HG03460 (cell line): ENCODE results near the gene RLN2.
"Not testable (repeated sequence)": the region's sequence is repeated elsewhere in the genome, so short reads cannot be mapped to it uniquely, and the experiment has no call there.

Experiments used
- ATAC-seq: cut with Tn5 transposase; IDR thresholded peaks from one replicate; pipeline ENCODE4 v1.9.1; 2021; ENCODE audit not compliant: unreplicated experiment

The RLN2 gene, protein sequence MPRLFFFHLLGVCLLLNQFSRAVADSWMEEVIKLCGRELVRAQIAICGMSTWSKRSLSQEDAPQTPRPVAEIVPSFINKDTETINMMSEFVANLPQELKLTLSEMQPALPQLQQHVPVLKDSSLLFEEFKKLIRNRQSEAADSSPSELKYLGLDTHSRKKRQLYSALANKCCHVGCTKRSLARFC

DNA sequence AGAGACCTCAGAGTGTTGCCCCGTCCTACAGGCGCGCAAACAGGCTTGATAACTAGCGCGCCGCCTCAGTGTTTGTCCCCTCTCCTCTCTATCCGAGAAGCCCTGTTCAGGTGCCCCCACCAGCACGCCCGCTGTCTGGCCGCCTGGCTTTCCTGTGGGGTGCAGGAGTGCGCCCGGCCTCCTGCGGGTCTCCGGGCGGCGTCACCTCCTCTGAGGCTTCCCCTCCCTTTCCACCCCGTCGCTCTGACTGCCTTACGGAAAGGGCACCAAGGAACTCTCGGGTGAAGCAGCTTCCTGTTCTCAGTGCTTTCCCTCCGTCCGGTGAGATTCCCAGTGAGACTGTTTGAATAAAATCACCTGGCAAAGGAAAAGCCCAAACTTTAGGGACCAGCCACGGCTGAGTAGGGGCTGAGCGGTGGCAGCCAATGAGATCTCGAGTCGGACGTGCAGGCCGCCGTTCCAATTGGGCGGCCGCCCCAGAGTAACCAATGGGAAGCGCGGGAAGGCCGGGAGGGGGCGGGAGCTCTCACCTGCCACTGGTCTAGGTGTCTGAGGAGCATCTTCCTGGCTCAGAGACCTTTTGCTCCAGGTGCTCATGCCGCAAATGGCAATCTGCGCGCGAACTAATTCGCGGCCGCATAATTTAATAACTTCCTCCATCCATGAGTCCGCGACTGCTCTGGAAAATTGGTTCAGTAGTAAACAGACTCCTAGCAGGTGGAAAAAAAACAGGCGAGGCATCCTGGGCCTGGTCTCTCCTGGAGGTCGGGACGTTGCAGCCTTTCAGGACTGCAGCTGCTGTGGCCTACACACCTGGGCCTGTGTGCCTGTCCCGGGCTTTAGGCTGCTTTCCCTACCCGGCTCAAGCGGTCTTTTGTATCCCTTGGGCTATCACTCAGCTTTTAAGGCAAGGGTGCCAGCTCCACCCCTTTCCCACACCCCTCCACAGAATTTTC, at the start of gene RLN2:
Gene RLN2 (minus strand): TSS at position 877 of the 956 bp plus-strand sequence. CDS start 136 bp downstream, at position 741.
- peak; percentile 99 for ATAC-seq

DNA sequence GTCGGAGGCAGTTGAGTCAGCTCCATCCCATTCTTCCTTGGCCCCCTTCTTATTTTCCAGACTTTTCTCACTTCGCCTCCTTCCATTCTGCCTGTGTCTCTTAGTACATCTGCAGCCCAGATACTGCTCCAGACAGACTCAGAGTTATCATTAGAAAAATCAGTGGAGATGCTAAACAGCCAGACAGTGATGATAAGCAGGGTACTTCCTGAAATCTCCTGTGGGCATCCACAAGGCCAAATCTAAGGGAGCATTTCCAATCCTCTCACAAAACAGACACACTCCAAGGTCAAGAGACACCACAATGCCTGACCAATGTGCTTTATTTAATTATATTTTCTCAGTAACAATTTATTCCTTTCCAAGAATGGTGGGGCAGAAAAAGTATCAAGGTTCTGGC, 49.7 kb upstream of the RLN2 start:
- no peak for ATAC-seq

DNA sequence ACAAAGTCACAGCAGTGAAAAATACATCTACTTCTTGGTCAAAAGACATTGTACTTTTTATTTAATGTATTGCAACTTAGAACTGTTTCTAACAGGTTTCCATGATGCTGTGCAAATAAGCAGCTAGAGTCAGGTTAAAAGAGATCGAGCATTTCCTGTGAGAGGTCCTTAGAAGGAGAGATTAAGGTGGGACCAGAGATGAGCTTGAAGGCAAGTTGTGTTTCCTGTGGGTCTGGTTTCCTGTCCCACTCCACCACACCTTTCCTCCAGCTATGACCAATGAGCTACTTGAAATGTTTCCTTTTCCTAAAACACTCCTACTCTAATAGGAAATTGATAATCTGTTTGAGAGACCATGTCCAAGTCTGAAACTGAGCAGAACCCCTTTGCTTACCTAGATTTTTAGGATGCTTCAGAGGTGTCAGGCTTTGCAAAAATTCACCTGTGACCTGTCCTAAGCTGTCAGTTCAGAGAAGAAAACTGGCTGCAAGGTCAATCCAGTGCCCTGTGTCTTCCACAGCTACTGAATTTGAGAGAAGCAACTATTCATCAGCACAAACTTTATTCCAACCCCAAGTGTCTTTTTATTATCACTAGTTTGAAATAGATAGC, 48.2 kb upstream of the RLN2 start:
- no peak for ATAC-seq

DNA sequence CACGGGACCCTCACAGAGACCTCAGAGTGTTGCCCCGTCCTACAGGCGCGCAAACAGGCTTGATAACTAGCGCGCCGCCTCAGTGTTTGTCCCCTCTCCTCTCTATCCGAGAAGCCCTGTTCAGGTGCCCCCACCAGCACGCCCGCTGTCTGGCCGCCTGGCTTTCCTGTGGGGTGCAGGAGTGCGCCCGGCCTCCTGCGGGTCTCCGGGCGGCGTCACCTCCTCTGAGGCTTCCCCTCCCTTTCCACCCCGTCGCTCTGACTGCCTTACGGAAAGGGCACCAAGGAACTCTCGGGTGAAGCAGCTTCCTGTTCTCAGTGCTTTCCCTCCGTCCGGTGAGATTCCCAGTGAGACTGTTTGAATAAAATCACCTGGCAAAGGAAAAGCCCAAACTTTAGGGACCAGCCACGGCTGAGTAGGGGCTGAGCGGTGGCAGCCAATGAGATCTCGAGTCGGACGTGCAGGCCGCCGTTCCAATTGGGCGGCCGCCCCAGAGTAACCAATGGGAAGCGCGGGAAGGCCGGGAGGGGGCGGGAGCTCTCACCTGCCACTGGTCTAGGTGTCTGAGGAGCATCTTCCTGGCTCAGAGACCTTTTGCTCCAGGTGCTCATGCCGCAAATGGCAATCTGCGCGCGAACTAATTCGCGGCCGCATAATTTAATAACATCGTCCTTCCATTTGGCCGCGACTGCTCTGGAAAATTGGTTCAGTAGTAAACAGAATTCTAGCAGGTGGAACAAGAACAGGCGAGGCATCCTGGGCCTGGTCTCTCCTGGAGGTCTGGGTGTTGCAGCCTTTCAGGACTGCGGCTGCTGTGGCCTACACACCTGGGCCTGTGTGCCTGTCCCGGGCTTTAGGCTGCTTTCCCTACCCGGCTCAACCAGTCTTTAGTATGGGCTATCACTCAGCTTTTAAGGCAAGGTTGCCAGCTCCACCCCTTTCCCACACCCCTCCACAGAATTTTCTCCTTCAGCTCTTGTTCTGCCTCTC, 34.8 kb upstream of the RLN2 start, which contains the start of gene RLN1:
Gene RLN1 (minus strand): TSS at position 885 of the 990 bp plus-strand sequence. CDS start 130 bp downstream, at position 755.
- ATAC-seq = peak; percentile 99

DNA sequence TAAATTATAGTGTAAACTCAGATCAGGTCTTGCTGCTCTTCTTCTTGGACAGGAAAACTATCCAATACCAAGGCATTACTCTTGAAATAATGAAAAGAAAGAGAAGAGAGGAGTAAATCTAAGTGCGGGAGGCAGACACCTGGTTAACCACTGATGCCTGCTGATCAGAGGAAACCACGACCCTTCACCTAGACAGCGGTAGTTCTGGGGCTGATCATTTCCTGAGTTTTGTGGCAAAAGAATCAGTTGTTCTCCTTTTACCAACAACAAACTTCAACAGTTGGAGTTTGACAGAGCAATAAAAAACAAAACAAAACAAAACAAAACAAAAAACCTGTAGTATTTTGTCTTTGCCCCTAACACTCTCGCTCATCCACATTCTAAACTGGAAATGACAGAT, 32.2 kb upstream of the RLN2 start:
- ATAC-seq = no peak

DNA sequence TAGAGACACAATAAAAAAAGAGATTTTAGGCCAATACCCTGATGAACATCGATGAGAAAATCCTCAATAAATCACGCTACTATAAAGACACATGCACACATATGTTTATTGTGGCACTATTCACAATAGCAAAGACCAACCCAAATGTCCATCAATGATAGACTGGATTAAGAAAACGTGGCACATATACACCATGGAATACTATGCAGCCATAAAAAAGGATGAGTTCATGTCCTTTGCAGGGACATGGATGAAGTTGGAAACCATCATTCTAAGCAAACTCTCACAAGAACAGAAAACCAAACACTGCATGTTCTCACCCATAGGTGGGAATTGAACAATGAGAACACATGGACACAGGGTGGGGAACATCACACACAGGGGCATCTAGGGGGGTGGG, 26.8 kb upstream of the RLN2 start:
- ATAC-seq = not testable (repeated sequence)

DNA sequence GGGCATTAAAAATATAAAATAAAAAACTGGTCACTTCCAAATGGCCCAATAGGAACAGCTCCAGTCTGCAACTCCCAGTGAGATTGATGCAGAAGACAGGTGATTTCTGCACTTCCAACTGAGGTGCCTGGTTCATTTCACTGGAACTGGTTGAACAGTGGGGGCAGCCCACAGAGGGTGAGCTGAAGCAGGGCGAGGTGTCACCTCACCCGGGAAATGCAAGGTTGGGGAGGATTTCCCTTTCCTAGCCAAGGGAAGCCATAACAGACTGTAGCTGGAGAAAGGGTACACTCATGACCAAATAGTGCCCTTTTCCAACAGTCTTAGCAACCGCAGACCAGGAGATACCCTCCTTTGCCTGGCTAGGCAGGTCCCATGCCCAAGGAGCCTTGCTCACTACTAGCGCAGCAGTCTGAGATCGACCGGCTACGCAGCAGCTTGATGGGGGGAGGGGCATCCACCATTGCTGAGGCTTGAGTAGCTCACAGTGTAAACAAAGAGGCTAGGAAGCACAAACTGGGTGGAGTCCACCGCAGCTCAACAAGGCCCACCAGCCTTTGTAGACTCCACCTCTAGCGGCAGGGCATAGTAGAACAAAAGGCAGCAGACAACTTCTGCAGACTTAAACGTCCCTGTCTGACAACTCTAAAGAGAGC, 22.5 kb upstream of the RLN2 start:
- ATAC-seq = no peak

DNA sequence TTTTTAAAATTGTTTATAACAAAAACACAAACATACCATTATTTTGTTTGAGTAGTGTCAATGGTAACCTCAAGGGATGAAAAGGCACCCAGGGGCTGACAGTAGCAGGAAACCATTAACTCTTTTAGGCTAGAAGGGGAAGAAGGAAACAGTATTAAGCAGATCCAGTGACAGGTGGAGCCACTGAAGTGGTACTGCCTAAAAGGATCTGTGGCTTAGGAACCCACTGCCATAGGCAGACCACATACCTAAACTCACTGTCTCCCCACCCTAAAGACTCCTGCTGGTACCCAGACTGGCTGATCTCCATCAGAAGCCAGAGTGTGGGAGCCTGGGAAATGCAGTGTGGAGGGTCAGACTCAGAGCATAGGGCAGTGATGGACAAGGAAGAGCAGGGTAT, 21.7 kb upstream of the RLN2 start:
- ATAC-seq = no peak

DNA sequence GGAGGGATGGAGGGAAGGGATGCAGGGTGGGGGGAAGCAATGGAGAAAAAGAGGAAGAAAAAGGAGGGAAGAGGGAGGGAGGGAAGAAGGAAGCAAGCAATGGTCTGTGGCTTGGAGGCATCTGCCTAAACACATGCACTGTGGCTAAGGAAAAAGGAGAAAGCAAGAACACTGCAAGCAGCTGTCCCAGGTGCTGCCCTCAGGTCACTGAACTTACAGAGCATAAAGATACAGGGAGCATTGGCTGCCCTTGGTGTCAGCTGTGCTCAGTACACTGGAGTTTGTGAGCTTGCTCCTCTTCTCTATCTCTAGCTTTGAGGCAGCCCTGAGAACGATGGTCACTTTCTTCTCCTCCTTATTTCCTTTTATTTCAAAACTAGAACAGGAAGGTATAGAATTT, 17.1 kb upstream of the RLN2 start:
- not testable (repeated sequence) for ATAC-seq

DNA sequence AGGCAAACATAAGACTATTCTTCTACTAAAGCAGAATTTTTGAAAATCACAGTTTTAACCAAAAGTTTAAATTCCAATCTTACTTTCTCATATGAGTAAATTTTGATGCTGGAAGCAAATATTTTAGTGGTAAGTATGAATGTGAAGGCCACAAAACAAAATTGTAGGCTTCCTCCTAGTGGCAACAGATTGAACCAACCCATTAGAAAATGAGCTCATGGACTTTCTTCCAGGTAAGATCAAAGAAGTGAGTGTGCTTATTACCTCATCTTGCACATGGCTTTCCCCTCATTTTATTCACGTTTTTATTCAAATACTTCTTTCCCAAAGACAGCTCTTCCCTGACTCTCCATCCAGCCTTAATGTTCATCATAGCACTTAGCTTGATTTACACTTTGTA, 16.5 kb upstream of the RLN2 start:
- ATAC-seq = no peak

DNA sequence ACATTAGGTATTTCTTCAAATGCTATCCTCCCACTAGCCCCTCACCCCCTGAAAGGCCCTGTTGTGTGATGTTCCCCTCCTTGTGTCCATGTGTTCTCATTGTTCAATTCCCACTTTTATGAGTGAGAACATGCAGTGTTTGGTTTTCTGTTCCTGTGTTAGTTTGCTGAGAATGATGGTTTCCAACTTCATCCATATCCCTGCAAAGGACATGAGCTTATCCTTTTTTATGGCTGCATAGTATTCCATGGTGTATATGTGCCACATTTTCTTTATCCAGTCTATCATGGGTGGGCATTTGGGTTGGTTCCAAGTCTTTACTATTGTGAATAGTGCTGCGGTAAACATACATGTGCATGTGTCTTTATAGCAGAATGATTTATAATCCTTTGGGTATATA, 11.9 kb upstream of the RLN2 start:
- ATAC-seq = not testable (repeated sequence)

DNA sequence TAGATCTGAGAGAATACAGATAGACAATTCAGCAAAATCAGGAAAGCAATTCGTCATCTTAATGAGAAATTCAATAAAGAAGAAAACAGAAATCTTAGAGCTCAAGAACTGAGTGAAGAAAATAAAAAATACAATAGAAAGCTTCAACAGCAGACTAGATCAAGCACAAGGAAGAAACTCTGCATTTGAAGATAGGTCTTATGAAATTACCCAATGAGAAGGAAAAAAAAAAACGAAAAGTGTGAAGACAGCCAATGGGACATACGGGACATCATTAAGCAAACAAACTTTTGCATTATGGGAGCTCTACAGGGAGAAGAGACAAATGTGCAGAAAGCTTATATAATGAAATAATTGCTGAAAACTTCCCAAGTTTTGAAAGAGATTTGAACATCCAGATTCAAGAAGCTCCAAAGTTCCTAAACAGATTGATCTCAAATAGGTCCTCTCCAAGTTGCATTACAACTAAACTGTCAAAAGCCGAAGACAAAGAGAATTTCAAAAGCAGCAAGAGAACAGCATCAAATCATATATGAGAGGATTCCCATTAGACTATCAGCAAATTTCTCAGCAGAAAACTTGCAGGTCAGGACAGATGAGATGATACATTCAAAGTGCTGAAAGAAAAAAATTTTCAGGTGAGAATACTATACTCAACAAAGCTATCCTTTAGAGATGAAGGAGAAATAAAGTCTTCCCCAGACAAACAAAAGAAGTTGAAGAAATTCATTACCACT, 10.8 kb upstream of the RLN2 start:
- no peak for ATAC-seq

DNA sequence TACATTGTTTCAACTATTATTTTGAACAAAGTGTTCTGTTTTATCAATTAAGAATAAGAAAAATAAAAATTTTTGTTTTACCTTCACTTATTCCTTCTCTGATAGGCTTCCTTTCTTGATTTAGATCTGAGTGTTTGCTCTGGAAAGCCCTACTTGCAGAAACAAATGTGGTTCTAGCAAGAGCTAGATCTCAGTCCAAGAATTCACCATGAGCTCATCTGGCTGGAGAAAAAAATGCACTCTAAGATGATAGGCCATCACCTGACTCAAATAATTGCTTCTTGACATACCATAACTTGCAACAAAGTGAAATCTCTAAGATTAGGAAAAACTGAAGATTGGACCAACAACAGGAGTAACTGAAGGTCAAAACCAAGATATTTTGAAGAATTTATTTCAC, 6.3 kb upstream of the RLN2 start:
- ATAC-seq = no peak

DNA sequence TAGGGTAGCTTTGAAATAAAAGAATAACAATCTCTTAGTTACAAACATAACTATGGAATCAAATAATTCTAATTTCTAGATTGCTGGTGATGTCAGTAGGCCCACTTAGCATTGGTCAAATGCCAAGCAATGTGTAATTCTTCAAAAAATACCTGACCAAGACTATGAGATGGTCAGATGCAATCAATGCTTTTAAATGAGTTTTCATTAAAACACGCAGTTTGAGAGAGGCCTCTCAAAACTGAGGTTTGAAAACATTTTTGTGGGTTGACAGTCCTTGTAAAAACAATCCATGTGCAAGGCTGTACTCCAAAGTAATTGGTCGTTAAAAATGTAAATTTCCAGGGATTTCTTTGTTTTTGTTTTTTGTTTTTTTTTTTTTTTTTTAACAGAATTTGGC, 1.2 kb upstream of the RLN2 start:
- ATAC-seq = no peak

DNA sequence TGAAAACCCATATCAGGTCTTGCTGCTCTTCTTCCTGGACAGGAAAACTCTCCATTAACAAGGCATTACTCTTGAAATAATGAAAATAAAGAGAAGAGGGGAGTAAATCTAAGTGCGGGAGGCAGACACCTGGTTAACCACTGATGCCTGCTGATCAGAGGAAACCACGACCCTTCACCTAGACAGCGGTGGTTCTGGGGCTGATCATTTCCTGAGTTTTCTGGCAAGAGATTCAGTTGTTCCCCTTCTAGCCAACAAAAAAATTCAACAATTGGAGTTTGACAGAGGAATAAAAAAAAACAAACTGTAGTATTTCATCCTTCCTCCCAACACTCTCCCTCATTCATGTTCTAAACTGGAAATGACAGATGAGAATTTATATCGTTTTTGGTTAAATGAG, 3.0 kb downstream of the RLN2 start:
- no peak for ATAC-seq

DNA sequence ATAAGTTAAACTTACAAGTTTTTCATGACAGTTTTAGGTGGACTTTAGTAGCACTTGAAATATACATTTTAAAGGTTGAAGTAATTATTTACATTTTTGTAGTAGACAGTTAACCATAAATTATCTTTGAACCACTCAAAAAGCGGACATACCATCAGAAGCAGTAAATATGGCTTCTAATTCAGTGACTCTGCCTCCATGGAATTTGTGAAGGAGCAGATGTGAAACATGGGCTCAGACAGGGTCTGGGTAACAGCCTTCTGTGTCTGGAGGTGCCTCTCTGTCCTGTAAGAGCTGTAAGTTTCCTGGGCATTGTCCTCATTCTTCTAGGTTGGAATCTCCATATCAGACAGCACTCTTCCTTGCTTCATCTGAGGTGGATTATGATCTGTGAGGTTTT, 12.4 kb downstream of the RLN2 start:
- ATAC-seq = no peak

DNA sequence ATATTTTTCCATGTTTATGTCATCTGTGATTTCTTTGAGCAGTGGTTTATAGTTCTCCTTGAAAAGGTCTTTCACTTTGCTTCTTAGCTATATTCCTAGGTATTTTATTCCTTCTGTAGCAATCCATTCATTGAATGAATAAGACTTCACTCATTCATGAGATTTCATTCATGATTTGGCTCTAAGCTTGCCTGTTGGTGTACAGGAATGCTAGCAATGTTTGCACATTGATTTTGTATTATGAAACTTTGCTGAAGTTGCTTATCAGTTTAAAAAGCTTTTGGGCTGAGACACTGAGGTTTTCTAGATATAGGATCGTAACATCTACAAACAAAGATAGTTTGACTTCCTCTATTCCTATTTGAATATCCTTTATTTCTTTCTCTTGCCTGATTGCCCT, 15.9 kb downstream of the RLN2 start:
- no peak for ATAC-seq

DNA sequence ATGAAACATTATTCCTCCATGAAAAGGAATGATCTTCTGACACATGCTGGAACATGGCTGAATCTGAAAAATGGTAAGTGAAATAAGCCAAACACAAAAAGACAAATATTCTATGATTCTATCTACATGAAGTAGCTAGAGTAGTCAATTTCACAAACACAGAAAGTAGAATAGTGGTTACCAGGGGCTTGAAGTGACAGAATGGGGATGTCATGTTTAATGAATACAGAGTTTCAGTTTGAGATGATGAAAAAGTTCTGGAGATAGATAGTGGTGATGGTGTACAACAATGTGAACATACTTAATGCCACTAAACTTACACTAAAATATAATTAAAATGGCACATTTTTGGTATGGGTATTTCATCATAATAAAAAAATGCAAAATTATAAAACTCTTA, 18.3 kb downstream of the RLN2 start:
- no peak for ATAC-seq

DNA sequence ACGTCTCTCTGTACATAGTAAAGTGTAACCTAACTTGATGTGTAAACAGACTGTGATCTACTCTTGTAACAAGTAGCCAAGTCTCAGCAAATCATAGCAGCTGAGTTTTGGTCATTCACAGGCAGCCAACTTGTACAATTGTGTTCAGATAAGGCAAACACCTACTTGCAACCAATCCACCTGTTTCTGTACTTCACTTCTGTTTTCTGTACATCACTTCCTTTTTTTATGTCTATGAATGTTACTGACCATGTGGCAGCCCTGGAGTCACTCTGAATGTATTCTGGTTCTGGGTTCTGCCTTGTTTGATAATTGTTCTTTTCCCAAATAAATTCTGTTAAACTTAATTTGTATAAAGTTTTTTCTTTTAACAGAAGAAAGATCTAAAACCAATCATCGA, 26.0 kb downstream of the RLN2 start:
- ATAC-seq = peak; percentile 59
